ENCODE data around the gene HNRNPF. TPM values are rescaled to one million over a fixed set of nuclear protein-coding genes. Genes with fewer than 3 reads are reported as not detected.

Gene HNRNPF
- total RNA-seq, 1 donor from 2014 or later, result 268 TPM

- no peak for TF ChIP-seq CTCF (IDR thresholded peaks at IDR 0.05; ENCODE audit: insufficient read depth, low read length, poor library complexity, severe bottlenecking)
- Histone ChIP-seq H3K36me3 (ENCODE audit: control insufficient read depth, insufficient read depth, low read length) (no peaks in the 10 kb centered on the region), H3K27me3 (ENCODE audit: control insufficient read depth, insufficient read depth, low read length) (no peaks in the 10 kb centered on the region), H3K4me3 (ENCODE audit: low read depth, low read length) (no peak overlapping the region)
- DNase-seq (ENCODE audit: low read depth), result peak; percentile 43
Observed at GRCh38 chr10:43336641-43337318, 72.2 kb downstream of the HNRNPF start.

- Histone ChIP-seq H3K4me3 (ENCODE audit: low read depth, low read length) (no peak overlapping the region), H3K27me3 (ENCODE audit: control insufficient read depth, insufficient read depth, low read length) (no peaks in the 10 kb centered on the region), H3K36me3 (ENCODE audit: control insufficient read depth, insufficient read depth, low read length) (no peaks in the 10 kb centered on the region)
- no peak for TF ChIP-seq CTCF (IDR thresholded peaks at IDR 0.05; ENCODE audit: insufficient read depth, low read length, poor library complexity, severe bottlenecking)
- no peak for DNase-seq (ENCODE audit: low read depth)
Observed at GRCh38 chr10:43336061-43336460, 72.9 kb downstream of the HNRNPF start.

Other genes starting within 250 kb of the HNRNPF start
- gene RASGEF1A, start 142.1 kb downstream of the HNRNPF start, total RNA-seq, result 2.1 and 3.6 TPM in 2 replicates
- gene FXYD4, start 37.5 kb downstream of the HNRNPF start, total RNA-seq, result not detected in 2 replicates
- 1.9 and 4.2 TPM in 2 replicates for gene ZNF487, start 27.9 kb upstream of the HNRNPF start, total RNA-seq
- gene ZNF239, start 165.4 kb upstream of the HNRNPF start, total RNA-seq, result 7.3 and 8.4 TPM in 2 replicates
- 4.0 and 5.4 TPM in 2 replicates for gene ZNF485, start 197.3 kb upstream of the HNRNPF start, total RNA-seq
- gene ZNF32, start 239.7 kb upstream of the HNRNPF start, total RNA-seq, result 40.3 and 52.1 TPM in 2 replicates

Data from kidney epithelial cell (primary cell).